Ovary (tissue), 3 donors: ENCODE results near the gene LTBP2.

Experiments used
- CTCF ChIP-seq, 3 donors: fragments of 450-650 bp in 2 of 3; fragments of 200-600 bp in 1 of 3; IDR thresholded peaks; one replicate each; pipeline versions ENCODE4 v1.5.1 to v1.8.0; 2016 to 2022; ENCODE audit warnings: antibody characterized with exemption in 3 of 3, mild to moderate bottlenecking in 1 of 3
- EP300 ChIP-seq: sonication (generic); formaldehyde crosslinking; IDR thresholded peaks from one replicate; pipeline ENCODE4 v1.6.1; 2017; ENCODE audit warnings: antibody characterized with exemption
- donor health status: DM: no; HTN: no; CAD: no.

GRCh38 chr14:74568911-74569310, 43.1 kb downstream of the LTBP2 start:
- TF ChIP-seq CTCF (IDR thresholded peaks at IDR 0.05) (no peak), EP300 (no peak)
